K562 (cell line): ENCODE results near the gene PGAP2. TPM values are rescaled to one million over a fixed set of nuclear protein-coding genes. Genes with fewer than 3 reads are reported as not detected.

Experiments
- ADNP ChIP-seq: fragments of 200-800 bp; sonication (Bioruptor generic); IDR thresholded peaks from 2 replicates; pipeline ENCODE4 v1.6.1; 2016; ENCODE audit warnings: missing genetic modification characterization, missing compliant biosample characterization
- ESRRB ChIP-seq: fragments of 250-450 bp; sonication (Bioruptor Pico); IDR thresholded peaks from 2 replicates; pipeline ENCODE4 v1.5.0; 2020; ENCODE audit warnings: mild to moderate bottlenecking, moderate library complexity, borderline replicate concordance
- ETV1 ChIP-seq: fragments of 450-650 bp; conservative IDR thresholded peaks from 2 replicates; pipeline ENCODE4 v1.6.1; 2016; ENCODE audit warnings: missing genetic modification characterization, control low read depth, low read depth, missing compliant biosample characterization
- RBM34 ChIP-seq: fragments of 200-400 bp; formaldehyde crosslinking; IDR thresholded peaks from 2 replicates; pipeline ENCODE4 v1.6.1; 2018; ENCODE audit warnings: low read length, borderline replicate concordance; ENCODE audit not compliant: insufficient read depth
- ZNF124 ChIP-seq: sonication (generic); formaldehyde crosslinking; IDR thresholded peaks from 2 replicates; pipeline ENCODE4 v1.8.1; 2022; ENCODE audit warnings: missing genetic modification reagents
- polyA plus RNA-seq, 8 experiments: library from polyadenylated mRNA; depleted of rRNA in 4 of 8; stranded (reverse) in 5 of 8; unstranded in 3 of 8; fragments of >200 nt; fragmentation: Nextera tagmentation in 2 of 8; fragmentation: Illumina TruSeq in 1 of 8; extraction: Ambion mirVana in 2 of 8; extraction: Trizol in 1 of 8; gene quantifications; 2 replicates each; pipeline versions ENCODE4 v1.2.1 to v1.2.3, GENCODE V29; 2011 to 2014; ENCODE audit warnings: inconsistent platforms in 1 of 8, missing spikeins in 1 of 8
- total RNA-seq, 7 experiments: library from RNA; depleted of rRNA in 6 of 7; stranded (reverse); fragments of >200 nt in 6 of 7; fragmentation: Illumina TruSeq in 2 of 7; extraction: Trizol in 2 of 7; gene quantifications; 2 replicates each; pipeline versions ENCODE4 v1.2.1 to v1.2.3, GENCODE V29; 2011 to 2021; ENCODE audit warnings: low replicate concordance in 1 of 7
- TF ChIP-seq, protein P1 (sequence below), 2 experiments: fragments of 450-650 bp; IDR thresholded peaks; 2 replicates each; pipeline ENCODE4 v1.6.1; 2016; ENCODE audit warnings: mild to moderate bottlenecking in 2 of 2, borderline replicate concordance in 1 of 2, low read depth in 1 of 2, moderate library complexity in 1 of 2
- TF ChIP-seq, protein P2 (sequence below): fragments of 450-650 bp; IDR thresholded peaks from 2 replicates; pipeline ENCODE4 v1.6.1; 2016; ENCODE audit warnings: mild to moderate bottlenecking
- TF ChIP-seq, protein P3 (sequence below): IDR thresholded peaks from 3 replicates; pipeline ENCODE4 v1.6.1; 2011; ENCODE audit warnings: borderline replicate concordance, mild to moderate bottlenecking, moderate library complexity; ENCODE audit not compliant: insufficient read length; ENCODE audit errors: extremely low read depth
- TF ChIP-seq, protein P4 (sequence below): fragments of 450-650 bp; formaldehyde crosslinking; IDR thresholded peaks from 2 replicates; pipeline ENCODE4 v1.4.0; 2020; ENCODE audit warnings: mild to moderate bottlenecking, moderate library complexity

PGAP2 gene
- total and polyA plus RNA-seq, 9 of the 15 experiments (the other 6 are each of a cell fraction or from before 2014, with no cell fraction given): 17.9 to 47.2 (median 33.7) TPM

DNA sequence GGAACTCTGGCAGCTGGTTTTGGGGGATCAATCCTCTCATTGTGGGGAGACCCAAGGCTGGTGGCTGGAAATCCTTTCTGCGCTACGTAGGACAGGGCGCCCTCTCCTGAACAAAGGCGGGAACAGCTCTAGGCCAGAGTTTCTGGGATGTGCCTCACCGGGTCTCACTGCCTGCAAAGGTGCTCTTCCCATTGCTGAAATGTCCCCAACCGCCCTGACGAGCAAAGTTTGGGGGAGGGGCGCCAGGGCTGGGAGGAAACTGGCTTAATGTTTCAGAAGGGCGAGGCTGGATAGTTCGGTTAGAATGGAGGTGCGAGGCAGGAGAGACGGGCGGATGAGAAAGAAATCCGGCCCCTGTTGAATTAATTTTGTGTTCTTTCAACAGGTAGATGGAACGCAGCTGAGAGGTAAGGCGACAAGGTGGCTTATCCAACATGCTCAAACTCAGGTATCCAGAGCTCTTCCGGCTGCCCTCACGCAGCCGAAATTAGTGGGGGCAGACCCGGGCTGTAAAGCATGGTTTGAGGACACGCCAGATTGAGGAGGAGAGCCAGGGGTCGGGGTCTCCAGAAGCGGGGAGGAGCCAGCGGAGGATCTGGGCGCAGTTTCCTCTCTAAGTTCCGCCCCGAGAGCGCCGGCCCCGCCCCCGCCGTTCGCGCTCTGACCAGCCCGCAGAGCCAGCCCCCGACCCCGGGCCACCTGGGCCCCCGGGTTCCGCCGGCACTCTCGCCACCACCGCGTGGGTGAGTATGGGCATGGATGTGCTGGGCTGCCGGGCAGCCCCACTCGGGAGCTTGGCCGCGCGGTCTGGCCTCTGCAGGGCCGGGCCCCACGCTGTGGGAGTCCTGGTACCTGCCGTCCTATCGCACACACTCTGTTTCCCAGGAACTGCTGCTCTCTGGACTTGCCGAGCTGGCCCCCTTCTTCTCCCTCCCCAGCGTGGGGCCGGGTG, at the start of gene PGAP2 (continued):
- no peak for TF ChIP-seq ADNP (tag)
- no peak for TF ChIP-seq ESRRB
- TF ChIP-seq, protein P1, sequence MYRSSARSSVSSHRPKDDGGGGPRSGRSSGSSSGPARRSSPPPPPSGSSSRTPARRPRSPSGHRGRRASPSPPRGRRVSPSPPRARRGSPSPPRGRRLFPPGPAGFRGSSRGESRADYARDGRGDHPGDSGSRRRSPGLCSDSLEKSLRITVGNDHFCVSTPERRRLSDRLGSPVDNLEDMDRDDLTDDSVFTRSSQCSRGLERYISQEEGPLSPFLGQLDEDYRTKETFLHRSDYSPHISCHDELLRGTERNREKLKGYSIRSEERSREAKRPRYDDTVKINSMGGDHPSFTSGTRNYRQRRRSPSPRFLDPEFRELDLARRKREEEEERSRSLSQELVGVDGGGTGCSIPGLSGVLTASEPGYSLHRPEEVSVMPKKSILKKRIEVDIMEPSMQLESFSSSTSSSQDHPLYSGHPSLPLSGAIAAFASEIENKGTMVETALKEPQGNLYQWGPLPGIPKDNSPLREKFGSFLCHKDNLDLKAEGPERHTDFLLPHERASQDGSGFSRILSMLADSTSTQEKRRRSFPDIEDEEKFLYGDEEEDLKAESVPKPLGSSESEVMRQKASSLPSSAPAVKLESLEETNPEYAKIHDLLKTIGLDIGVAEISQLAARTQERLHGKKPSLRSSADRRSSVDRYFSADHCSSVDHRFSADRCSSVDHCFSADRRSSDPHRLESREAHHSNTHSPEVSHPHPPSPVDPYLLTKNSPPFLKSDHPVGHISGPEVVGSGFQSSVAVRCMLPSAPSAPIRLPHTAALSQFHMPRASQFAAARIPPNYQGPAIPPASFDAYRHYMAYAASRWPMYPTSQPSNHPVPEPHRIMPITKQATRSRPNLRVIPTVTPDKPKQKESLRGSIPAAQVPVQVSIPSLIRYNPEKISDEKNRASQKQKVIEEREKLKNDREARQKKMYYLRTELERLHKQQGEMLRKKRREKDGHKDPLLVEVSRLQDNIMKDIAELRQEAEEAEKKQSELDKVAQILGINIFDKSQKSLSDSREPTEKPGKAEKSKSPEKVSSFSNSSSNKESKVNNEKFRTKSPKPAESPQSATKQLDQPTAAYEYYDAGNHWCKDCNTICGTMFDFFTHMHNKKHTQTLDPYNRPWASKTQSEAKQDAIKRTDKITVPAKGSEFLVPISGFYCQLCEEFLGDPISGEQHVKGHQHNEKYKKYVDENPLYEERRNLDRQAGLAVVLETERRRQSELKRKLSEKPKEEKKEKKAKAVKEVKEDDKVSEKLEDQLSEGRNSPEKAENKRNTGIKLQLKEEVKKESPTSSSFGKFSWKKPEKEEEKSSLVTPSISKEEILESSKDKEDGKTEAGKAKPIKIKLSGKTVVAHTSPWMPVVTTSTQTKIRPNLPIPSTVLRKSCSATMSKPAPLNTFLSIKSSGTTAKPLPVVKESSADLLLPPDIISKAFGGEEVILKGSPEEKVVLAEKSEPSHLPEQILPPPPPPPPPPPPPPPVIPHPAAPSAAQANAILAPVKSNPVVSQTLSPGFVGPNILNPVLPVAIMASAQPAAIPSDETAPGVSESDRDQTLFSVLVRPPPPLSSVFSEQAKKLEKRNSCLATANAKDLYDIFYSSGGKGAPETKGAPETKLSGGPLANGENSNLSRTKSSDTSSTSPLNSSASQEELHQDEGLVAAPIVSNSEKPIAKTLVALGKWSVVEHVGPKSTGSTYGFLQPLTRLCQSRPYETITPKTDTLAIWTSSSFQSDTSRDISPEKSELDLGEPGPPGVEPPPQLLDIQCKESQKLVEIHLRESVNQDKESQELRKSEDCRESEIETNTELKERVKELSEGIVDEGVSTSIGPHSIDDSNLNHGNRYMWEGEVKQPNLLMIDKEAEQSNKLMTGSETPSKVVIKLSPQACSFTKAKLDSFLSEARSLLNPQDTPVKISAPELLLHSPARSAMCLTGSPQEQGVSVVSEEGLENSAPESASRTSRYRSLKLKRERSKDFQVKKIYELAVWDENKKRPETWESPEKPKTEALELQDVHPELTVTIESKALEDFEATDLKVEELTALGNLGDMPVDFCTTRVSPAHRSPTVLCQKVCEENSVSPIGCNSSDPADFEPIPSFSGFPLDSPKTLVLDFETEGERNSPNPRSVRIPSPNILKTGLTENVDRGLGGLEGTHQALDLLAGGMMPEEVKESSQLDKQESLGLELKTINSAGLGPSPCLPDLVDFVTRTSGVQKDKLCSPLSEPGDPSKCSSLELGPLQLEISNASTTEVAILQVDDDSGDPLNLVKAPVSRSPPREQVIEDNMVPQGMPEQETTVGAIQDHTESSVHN (IDR thresholded peaks at IDR 0.05; ENCODE audit: borderline replicate concordance in 1 of 2, low read depth in 1 of 2): no peak
- TF ChIP-seq ZNF124 (CRISPR knock-in tag): no peak
- TF ChIP-seq, protein P2, sequence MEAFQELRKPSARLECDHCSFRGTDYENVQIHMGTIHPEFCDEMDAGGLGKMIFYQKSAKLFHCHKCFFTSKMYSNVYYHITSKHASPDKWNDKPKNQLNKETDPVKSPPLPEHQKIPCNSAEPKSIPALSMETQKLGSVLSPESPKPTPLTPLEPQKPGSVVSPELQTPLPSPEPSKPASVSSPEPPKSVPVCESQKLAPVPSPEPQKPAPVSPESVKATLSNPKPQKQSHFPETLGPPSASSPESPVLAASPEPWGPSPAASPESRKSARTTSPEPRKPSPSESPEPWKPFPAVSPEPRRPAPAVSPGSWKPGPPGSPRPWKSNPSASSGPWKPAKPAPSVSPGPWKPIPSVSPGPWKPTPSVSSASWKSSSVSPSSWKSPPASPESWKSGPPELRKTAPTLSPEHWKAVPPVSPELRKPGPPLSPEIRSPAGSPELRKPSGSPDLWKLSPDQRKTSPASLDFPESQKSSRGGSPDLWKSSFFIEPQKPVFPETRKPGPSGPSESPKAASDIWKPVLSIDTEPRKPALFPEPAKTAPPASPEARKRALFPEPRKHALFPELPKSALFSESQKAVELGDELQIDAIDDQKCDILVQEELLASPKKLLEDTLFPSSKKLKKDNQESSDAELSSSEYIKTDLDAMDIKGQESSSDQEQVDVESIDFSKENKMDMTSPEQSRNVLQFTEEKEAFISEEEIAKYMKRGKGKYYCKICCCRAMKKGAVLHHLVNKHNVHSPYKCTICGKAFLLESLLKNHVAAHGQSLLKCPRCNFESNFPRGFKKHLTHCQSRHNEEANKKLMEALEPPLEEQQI: peak; percentile 39; the same call in 1 of the 2 replicates
- no peak for TF ChIP-seq RBM34
- TF ChIP-seq, protein P3, sequence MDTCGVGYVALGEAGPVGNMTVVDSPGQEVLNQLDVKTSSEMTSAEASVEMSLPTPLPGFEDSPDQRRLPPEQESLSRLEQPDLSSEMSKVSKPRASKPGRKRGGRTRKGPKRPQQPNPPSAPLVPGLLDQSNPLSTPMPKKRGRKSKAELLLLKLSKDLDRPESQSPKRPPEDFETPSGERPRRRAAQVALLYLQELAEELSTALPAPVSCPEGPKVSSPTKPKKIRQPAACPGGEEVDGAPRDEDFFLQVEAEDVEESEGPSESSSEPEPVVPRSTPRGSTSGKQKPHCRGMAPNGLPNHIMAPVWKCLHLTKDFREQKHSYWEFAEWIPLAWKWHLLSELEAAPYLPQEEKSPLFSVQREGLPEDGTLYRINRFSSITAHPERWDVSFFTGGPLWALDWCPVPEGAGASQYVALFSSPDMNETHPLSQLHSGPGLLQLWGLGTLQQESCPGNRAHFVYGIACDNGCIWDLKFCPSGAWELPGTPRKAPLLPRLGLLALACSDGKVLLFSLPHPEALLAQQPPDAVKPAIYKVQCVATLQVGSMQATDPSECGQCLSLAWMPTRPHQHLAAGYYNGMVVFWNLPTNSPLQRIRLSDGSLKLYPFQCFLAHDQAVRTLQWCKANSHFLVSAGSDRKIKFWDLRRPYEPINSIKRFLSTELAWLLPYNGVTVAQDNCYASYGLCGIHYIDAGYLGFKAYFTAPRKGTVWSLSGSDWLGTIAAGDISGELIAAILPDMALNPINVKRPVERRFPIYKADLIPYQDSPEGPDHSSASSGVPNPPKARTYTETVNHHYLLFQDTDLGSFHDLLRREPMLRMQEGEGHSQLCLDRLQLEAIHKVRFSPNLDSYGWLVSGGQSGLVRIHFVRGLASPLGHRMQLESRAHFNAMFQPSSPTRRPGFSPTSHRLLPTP: no peak
- TF ChIP-seq, protein P4, sequence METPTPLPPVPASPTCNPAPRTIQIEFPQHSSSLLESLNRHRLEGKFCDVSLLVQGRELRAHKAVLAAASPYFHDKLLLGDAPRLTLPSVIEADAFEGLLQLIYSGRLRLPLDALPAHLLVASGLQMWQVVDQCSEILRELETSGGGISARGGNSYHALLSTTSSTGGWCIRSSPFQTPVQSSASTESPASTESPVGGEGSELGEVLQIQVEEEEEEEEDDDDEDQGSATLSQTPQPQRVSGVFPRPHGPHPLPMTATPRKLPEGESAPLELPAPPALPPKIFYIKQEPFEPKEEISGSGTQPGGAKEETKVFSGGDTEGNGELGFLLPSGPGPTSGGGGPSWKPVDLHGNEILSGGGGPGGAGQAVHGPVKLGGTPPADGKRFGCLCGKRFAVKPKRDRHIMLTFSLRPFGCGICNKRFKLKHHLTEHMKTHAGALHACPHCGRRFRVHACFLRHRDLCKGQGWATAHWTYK (CRISPR knock-in tag): no peak
- TF ChIP-seq ETV1 (tag): 0 out of 2 replicates have a peak, but pooled peaks have one; percentile 27
